Activated CD8-positive, alpha-beta memory T cell treated with anti-CD3 and anti-CD28 coated beads for 48 hours (primary cell): ENCODE results near the gene SLC6A8.
"Not testable (repeated sequence)": the region's sequence is repeated elsewhere in the genome, so short reads cannot be mapped to it uniquely, and the experiment has no call there.

Source experiments
- DNase-seq, 3 experiments: peaks; one replicate each; pipeline ENCODE4 v3.0.0-alpha.2; 2020; ENCODE audit warnings: low read depth in 2 of 3, low spot score in 2 of 3

Gene SLC6A8

DNA sequence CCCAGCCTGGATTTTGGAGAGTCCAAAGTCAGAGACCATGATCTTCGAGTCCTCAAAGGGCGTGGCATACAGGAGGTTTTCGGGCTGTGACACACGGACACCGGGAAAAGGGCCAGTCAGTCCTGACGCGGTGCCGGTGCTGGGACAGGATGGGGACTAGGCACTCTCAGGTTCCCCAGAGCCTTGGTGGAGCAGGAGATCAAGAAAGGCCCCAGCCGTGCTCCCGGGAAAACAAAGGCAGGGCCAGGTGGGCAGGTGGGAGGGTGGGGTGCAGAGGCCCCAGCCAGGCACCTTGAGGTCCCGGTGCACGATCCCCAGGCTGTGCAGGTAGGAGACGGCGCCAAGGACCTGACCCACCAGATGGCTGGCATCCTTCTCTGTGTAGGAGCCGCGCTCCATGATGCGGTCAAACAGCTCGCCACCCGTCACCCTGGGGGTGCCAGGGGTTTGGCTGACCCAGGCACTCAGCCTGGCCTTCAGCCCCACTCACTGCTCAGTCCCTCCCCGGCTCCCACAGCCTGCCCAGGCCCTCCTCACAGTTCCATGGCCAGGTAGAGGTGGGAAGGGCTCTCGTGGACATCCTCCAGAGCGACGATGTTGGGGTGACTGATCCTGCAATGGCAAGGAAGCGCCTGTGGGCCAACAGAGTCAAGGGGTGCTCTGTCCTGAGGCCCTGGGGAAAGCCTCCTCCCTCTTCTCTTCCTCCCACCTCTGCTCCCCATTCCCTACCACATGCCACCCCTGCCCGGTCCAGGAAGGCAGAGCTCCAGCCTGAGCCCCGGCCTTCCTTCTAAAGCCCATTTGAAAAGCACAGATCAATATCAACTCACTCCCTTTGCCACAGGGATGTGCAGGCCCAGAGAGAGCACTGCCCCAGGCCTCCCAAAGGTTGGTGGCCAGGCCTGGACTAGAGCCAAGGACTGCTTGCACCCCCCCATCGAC, 15.9 kb upstream of the SLC6A8 start:
- DNase-seq: no peak

DNA sequence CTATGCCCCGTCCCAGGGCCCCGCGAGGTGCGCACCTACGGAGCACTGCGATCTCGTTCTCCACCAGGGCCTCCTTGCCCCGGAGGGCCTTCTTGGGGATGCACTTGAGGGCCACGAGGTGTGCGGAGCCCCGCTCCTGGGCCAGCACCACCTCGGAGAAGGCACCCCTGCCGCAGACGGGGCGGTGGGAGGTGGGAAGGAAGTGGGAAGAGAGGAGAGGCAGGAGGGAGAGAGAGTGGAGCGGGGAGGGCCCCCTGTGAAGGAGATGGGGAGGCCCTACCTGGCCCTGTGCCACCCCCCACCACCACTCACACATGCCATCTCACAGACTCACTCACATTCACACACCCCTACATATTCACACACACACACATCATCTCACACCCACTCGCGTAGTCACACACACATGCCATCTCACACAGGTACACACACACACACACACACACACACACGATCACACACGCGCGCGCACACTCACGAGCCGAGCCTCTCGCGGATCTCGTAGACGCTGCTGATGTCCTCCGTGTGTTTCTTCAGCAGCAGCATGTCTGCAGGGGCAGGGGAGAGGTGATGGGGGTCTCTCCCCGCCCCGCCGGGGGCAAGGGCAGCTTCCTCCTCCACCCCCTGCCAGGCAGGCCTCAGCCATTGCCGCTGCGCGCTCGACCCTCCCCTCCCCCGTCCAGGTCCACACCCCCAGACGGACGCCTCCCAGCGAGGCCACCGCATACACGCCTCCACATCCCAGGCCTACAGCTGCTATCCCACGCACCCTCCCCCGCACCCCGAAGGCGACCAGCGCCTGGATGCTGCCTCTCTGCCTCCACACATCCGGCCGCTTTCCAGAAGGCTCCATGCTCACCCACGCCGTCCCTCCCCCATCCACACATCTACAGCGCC, 14.9 kb upstream of the SLC6A8 start:
- no peak for DNase-seq

DNA sequence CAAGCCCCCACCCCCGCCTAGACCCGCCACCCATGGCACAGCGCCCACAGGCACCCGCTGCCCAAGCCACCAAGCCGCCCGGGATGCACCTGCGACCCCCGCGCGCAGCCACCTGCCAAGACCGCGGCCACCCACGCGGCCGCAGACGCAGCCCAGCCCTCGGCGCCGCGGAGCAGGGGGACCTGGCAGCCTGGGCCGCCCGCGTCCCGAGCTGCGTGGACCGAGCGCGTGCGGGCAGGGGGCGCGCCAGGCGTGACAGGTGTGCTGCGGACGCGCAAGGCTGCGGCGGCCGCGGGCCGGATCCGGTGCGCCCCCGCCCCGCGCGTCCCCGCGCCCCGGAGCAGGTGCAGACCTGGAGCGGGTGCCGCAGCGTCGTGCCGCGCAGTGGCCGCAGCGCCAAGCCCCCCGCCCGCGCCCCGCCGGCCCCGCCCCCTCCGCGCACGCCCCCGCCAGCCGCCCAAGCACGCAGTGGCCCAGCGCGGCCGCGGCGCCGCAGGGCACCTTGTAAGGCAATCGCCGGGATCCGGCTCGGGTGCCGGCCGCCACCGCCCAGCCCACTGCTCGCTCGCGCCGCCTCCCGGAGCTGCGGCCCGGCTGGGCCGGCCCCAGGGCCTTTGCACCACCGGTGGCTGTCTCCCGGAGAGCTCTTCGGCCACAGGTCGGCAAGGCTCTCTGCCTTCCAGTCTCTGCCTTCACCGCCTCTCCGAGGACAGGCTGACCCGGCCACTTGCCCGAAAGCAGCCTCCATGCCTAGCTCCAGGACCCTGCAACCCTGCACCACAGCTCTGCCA, 14.1 kb upstream of the SLC6A8 start, which contains the start of gene PNCK:
TSS of gene PNCK (minus strand) at position 386 of the 791 bp plus-strand sequence. CDS start 737 bp downstream, outside the sequence.
- no peak for DNase-seq

DNA sequence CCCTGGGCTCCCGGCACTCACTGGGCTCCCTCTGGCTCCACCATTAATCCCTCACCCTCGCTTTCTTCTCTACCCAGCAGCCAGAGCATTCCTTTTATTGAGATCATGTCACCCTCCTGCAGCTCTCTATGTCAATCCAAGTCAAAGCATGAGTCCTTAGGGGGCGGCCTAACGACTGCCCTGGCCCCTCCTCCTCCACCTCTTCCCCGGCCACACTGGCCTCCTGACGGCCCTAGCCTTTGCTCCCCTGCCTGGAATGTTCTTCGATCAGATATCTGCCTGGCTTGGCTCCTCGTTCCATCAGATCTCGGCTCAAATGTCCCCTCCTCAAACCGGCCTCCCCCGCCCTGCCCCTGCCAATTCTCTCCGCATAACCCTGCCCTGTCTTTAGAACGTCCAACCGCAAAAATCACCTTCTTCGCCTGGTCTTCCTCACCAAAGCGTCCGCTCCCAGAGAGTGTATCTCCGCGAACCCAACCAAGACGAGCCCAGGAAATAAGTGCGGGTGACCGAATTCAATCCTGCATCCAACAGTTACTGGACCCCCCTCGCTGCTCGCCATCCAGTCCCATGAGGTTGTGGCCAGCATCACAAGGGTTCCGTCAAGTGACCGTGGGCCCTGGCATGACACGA, 13.4 kb upstream of the SLC6A8 start:
- no peak for DNase-seq

DNA sequence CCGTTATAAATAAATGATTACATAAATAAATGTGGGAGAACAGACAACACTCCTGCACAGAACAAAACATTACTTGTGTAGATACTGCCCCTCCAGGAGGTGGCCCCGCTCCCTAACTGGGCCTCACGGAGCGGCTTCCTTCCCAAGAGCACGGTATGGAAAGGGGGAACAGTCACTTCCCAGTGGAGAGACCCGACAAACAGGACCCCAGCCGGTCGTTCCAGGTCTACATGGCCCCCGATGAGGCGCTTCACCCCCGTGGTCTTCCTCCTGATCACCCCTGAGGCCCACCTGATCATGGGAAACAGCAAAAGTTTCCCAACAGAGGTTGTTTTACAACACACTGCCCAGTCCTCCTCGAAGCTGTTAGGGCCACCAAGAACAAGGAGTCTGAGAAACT, 6.6 kb upstream of the SLC6A8 start:
- no peak for DNase-seq

DNA sequence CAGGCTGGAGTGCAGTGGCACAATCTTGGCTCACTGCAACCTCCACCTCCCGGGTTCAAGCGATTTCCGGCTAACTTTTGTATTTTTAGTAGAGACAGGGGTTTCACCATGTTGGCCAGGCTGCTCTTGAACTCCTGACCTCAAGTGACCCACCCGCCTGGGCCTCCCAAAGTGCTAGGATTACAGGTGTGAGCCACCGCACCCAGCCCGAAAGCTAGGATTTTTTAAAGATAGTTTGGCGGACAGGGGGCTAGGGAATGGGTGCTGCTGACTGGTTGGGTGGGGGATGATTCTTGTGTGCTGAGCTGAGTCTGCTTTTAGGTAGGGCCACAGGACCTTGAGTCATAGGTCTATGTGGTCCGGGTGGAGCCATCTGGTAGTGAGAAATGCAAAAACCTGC, 4.2 kb upstream of the SLC6A8 start:
- not testable (repeated sequence) for DNase-seq

DNA sequence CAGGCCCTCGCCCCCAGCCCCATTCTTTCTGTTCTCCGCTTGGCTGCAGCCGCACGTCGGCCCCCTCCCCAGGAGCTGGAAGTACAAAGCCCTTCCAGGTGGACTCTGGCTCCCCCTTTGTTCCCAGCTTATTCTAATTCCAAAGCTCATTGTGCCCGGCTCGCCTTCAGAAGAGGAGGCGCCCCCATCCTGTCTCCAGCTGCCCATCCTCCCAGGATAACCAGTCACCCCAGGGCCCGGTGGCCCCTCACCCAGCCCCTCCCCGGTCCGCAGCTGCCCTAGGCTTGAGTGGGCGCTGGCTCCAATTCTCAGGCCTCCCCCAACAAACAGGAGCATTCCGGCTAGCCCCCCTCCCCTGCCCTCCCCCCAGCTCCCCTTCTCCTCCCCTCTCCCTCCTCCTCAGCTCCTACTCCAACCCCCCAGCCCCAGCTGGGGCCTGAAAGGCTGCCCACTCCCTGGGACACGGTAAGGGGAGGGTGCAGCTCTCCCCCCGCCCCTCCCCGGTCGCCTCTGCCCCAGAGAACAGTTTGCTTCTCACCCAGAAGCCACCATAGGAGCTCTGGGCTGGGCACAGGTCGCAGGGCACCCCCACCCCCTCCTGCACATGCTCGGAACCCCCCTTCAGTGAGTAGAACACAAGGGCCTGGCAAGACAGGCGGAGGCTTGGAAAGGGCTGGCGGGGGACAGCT, 3.1 kb upstream of the SLC6A8 start:
- no peak for DNase-seq

DNA sequence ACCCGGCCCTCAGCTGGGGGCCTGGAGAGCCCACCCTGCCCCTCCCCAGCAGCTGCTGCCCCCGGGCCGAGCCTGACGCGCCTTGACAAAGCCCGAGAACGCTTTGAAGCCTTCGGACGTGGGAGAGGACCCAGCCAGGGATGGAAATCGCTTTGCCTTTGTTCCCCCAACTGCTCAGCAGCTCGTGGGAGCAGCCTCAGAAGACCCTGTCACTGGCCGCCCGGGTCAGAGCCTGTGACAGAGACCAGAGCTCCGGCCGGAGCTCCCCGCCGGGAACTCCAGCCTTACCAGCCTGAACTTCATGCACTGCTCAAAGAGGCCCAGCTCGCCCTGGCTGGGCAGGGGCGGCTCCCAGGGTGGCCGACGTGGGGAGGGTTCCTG, 2.6 kb upstream of the SLC6A8 start:
- no peak for DNase-seq

DNA sequence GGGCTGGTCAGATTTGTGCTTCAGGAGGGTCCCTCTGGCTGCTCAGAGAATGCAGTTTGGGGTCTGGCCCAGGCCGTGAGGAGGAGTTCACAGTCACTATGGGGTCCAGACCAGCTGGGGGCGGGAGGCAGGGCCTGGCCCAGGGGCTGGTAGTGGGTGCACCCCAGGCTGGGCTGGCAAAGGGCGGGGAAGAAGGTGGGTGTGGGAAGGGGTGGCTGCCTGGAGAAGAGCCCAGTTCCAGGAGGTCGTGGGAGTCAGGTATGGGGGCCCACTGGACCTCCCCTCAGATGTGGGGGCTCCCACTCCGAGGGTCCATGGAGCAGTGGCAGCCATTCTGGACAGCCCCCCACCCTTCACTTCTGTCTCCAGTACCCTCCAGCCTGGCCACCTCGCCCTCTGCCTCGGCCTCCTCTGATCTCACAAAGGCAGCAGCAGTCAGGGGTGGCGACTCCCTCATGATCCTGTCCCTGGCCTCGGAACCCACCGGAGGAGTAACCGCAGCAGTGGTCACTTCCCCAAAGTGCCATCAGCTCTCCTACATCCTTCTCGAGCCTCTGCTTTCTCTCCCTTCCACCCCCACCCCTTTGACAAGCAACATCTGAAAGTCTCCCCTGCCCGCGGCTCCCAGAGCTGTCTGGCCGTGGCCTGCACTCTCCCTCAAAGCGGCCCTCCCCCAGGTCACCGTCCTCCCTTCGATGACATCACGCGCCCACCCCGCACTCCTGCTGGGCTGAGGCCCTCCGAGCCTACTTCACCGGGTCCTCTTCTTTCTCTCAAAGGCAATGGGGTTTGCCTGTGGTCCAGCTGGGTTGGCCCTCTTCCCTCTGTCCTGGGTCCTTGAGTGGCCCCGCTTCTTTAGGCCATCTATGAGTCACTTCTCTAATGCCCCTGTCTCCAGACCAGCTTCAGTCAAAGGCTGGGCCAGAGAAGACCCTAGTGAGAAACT, 1.7 kb upstream of the SLC6A8 start:
- DNase-seq: no peak

DNA sequence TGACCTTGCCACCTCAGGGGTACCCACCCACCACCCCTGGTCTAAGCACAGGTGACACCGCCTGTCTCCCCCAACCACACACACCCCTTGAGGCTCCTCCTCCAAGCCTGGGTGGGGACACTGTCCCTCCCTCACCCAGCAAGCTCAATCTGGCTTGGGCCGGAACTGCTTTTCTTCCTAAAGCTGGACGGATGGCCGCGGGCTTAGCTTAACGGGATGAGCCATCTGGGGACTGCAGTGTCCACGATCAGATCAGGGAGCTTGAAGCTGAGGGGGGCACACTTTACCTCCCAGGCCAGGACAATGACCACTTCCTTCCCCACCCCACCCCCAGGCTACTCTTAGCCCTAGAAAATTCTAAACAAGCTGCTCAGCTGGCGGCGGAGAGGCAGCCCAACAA, 1.0 kb upstream of the SLC6A8 start:
- no peak for DNase-seq

DNA sequence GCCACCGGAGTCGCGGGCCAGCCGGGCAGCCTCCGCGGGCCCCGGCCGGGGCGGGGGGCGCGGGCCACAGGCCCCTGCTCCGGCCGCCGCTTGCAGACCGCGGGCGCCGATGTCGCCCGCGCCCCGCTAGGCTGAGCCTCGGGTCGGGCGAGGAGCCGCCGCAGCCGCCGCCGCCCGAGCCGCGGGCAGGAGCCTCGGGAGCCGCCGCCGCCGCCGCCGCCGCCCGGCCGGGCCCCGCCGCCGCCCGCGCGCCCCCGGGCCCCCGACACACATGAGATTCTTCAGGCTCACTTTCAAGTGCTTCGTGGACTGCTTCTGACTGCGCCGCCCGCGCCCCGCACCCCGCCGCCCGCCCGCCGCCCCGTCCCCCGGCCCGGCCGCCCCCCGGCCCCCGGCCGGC, 345 bp downstream of the SLC6A8 start:
- no peak for DNase-seq

DNA sequence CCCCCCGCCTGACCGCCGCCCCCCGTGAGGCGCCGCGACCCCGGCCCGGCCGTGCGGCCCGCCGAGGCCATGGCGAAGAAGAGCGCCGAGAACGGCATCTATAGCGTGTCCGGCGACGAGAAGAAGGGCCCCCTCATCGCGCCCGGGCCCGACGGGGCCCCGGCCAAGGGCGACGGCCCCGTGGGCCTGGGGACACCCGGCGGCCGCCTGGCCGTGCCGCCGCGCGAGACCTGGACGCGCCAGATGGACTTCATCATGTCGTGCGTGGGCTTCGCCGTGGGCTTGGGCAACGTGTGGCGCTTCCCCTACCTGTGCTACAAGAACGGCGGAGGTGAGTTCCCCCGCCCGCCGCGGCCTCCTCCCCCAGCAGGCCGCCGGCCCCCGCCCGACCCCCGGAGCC, 780 bp downstream of the SLC6A8 start:
- no peak for DNase-seq

DNA sequence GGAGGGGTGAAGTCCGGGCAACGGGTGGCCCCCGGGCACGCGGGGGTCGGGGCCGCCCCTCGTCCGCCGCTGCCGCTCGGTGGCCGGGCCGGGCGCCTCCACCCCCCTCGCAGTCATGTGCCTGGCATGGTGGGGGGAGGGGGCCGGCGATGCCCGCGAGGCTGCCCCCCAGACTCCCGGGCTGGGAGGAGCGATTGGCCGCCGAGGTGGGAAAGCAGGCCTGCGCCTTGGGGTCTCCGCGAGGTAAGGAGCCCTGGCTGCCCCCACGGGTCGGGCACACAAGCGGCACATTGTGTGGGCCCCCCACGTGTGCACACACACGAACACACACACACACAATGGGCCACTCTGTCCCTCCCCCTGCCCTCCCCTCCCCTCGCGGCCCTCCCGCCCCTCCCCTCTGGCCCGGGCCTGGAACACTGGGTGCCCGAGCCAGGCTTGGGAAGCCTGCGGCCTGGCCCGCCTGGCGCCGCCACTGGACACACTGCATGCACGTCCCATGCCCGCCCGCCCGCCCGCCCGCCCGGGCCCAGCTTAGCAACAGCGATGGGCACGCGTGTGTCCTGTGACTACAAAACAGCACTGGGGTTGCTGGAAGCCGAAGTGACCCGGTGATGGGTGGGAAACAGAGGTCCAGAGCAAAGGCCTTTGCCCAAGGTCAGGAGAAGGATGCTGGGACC, 1.3 kb downstream of the SLC6A8 start:
- no peak for DNase-seq

DNA sequence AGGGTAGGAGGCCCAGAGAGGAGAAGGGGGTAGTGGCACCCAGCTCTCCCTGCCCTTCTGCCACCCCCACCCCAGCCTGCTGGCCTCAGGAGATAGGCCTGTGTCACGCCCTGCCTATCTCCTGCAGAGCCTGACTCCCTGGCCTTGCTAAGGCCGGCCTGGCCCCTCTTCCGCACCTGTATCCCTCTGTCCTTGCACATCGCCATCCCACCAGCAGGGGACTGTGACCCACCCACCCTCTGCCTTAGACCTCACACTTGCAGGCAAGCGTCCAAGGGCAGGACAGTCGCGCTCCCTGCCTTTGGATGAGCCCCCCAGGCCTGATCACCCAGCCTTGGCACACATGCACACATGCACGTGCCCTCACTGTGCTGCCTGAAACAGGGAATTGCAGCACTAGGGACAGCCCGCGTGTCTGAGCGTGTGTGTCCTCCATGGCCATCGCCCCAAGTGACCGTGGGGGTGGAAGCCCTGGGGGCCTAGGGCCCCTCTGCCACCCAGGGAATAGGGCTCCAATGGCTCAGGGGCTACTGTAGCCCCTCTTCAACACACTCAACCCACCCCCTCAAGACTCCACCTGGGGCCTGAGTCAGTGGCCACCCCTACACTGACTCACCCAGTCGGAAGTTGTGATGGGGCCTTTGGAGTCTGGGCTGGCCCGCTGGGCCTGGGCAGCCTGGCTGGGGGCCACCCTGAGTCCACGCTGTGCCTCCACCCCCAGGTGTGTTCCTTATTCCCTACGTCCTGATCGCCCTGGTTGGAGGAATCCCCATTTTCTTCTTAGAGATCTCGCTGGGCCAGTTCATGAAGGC, 2.1 kb downstream of the SLC6A8 start:
- DNase-seq: no peak

DNA sequence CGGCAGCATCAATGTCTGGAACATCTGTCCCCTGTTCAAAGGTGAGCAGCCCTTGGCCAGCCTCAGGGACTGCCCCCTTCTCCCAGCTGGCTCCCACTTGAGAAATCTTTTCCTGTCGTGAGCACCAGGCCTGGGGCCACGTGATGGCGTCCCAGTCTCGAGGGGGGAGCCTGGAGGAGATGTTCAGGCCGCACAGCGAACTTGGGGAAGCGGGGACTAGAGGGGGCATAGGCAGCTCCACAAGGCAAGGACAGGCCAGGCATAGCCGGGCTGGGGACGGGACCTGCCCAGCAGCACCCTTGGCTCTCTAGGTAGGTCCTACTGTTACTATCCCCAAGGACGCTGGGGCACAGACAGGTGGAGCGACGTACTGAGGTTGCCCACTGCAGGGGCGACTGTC, 2.7 kb downstream of the SLC6A8 start:
- no peak for DNase-seq

DNA sequence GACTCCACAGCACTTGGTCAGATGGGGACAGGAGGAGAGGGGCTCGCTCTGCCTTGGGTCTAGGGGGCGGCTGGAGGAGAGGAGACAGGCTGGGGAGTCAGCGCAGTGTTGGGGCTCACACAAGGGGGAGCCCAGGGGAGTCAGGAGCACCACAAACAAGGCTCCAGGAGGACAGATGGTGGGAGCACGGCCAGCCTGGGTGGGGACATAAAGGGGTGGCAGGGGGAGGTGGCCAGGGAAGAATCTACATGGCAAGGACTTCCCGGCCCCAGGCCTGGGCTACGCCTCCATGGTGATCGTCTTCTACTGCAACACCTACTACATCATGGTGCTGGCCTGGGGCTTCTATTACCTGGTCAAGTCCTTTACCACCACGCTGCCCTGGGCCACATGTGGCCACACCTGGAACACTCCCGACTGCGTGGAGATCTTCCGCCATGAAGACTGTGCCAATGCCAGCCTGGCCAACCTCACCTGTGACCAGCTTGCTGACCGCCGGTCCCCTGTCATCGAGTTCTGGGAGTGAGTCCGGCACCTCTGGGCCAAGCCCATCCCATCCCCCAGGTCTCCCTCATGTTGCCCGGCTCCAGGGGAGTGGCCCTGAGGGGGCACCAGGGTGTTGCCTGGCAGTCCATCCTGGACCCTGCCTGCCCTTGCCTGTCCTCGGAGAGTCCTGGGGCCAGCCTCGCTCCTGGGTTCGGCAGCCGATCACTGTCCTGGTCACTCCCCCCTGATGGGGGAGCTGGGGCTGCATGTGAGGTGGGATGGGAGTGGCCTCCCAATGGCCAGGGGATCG, 3.5 kb downstream of the SLC6A8 start:
- not testable (repeated sequence) for DNase-seq

DNA sequence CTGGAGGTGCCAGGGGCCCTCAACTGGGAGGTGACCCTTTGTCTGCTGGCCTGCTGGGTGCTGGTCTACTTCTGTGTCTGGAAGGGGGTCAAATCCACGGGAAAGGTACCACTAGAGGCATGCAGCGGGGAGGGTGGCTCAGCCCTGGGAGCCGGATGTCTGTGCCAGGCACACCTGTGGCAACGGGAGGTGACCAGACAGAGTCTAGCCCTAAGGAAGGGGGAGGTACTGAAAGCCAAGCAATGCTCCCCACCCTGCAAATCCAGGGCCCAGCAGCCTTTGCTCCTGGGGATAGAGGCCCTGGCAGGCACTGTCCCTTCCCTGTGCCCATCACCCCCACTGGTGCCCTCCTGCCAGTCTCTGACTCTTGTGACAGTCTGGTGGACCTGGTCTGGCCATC, 4.3 kb downstream of the SLC6A8 start:
- DNase-seq: no peak
